ENCODE results near the gene GPR101.
"Not testable (repeated sequence)": the region's sequence is repeated elsewhere in the genome, so short reads cannot be mapped to it uniquely, and the experiment has no call there.

- not testable (repeated sequence) for TF ChIP-seq CTCF, POLR2AphosphoS5 (IDR thresholded peaks at IDR 0.05)
Measured at GRCh38 chrX:137000236-137000635, 33.6 kb downstream of the GPR101 start.

All from sigmoid colon (tissue), 4 donors.